ENCODE data around the gene PCGF6.

Gene PCGF6

GRCh38 chr10:103281753-103282152, 69.2 kb downstream of the PCGF6 start:
- H3K4me3 ChIP-seq (ENCODE audit: low read depth, low read length) = no peak overlapping the region
- TF ChIP-seq CTCF (IDR thresholded peaks at IDR 0.05; ENCODE audit: control insufficient read depth, extremely low read depth, insufficient read depth) = no peak
- no peak for DNase-seq (ENCODE audit: low read depth)

- H3K4me3 ChIP-seq (ENCODE audit: low read depth, low read length) = no peak overlapping the region
- no peak for DNase-seq (ENCODE audit: low read depth)
- no peak for TF ChIP-seq CTCF (IDR thresholded peaks at IDR 0.05; ENCODE audit: control insufficient read depth, extremely low read depth, insufficient read depth)
These were observed 70.4 kb downstream of the PCGF6 start for GRCh38 chr10:103280506-103280905.

GRCh38 chr10:103280031-103280430, 70.9 kb downstream of the PCGF6 start:
- no peak overlapping the region for H3K4me3 ChIP-seq (ENCODE audit: low read depth, low read length)
- TF ChIP-seq CTCF (IDR thresholded peaks at IDR 0.05; ENCODE audit: control insufficient read depth, extremely low read depth, insufficient read depth) = no peak
- no peak for DNase-seq (ENCODE audit: low read depth)

- no peak for TF ChIP-seq CTCF (IDR thresholded peaks at IDR 0.05; ENCODE audit: control insufficient read depth, extremely low read depth, insufficient read depth)
- H3K4me3 ChIP-seq (ENCODE audit: low read depth, low read length) = no peak overlapping the region
- peak; percentile 19 for DNase-seq (ENCODE audit: low read depth)
These were observed 72.1 kb downstream of the PCGF6 start for GRCh38 chr10:103278862-103279298.

- DNase-seq (ENCODE audit: low read depth) = no peak
- TF ChIP-seq CTCF (IDR thresholded peaks at IDR 0.05; ENCODE audit: control insufficient read depth, extremely low read depth, insufficient read depth) = no peak
- no peak overlapping the region for H3K4me3 ChIP-seq (ENCODE audit: low read depth, low read length)
These were observed 72.5 kb downstream of the PCGF6 start for GRCh38 chr10:103278537-103278823.

- H3K4me3 ChIP-seq (ENCODE audit: low read depth, low read length) = no peak overlapping the region
- no peak for DNase-seq (ENCODE audit: low read depth)
- no peak for TF ChIP-seq CTCF (IDR thresholded peaks at IDR 0.05; ENCODE audit: control insufficient read depth, extremely low read depth, insufficient read depth)
These were observed 73.0 kb downstream of the PCGF6 start for GRCh38 chr10:103277713-103278536.
